DMS153 (cell line): ENCODE results near the gene ALLC.
A peak's percentile ranks its signal among the peaks of the same experiment; 100 is the strongest.

Experiments
- DNase-seq: peaks from one replicate; lab custom pipeline; 2025; lab: John Stamatoyannopoulos, UW

ALLC gene

DNA sequence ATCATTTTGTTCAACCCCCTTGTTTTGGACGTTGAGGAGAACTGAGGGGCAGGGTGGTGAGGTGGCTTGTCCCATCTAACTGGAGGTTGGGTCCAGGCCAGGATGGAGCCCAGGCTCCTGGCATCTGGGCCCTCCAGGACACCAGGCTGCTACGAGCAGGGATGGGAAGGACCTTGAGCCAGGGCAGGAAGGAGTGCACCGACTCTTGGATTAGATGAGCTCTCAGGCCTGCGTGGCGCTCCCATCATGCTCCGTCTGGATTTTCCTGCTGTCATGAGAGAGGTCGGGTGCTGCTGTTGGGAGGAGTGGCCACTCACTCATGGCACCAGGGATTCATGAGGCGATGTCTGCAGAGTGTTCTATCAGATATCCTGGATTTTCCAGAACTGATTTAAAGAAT lies 18.3 kb upstream of the ALLC start:
- no peak for DNase-seq

DNA sequence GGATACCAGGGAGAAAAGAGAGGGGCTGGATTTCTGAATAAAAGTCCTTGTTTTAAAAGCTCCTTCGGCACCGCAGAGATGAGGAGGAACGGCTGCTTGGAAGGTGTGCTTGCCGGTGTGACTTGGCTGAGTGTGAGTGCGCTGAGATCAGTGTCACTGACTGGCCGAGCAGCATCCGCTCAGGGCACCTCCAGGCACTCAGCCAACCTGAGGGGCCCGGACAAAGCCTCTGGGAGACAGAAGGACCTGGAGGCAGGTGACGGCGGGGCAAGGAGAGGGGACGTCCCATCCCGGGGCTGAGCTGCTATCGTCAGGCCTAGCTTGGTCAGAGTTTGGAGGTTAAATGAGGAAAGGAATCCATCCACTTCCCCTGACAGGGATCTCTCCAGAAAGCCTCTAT lies 16.8 kb upstream of the ALLC start:
- no peak for DNase-seq

DNA sequence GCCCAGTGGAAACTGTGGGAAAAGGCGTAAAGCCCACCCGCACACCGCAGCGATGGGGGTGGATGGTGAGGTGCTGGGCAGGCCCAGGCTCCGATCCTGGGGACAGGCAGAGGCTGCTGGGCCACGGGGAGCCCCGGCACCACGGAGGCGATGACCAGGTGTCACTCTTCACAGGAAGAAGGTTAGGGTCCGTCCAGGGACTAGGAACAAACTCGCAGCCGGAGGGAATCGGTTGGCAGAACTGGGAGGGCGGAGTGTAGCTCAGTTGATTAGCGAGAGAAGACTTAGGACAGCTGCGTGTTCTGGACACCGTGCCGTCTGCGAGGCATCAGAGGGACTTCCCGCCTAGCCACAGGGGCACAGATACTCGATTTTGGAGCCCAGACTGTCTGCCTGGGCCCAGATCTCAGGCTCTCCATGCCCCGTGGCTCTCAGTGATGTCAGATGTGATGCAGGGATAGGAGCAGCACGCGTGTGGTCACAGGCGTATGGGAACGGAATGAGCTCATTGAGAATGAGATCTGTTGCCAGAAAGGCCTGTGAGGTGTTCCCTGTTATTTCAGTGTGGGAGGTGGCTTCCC lies 16.1 kb upstream of the ALLC start:
- no peak for DNase-seq

DNA sequence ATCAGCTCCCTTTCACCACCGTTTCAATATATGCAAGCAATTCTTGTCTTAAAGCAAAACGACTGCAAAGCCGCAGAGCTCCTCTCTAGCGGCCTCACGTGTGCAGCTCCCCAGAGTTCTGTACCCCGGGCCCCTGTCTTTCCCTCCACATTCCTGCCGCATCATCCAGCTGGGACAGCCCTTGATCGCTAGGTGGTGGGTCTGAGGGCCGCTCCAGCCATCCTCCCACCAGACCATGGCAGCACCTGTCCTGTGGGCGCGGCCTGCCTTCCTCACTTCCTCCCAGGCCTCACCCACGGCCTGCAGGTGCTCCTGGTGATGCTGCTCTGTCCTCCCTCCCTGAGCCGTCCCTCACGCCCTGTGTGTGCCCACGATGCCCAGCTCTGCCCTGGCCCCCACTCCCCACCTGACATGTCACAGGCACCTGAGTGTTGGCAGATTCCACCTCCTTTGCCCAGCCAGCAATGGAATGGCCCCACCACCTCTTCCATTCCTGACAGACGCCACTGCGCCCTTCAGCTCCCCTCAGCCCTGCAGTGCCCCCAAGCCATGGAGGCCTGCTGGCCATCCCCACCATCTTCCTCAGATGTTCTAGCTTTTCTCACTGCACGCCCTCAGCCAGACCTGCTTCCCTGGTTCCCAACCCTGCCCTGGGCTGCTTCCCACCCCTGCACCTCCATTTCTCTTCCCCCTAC lies 15.3 kb upstream of the ALLC start:
- DNase-seq = no peak

DNA sequence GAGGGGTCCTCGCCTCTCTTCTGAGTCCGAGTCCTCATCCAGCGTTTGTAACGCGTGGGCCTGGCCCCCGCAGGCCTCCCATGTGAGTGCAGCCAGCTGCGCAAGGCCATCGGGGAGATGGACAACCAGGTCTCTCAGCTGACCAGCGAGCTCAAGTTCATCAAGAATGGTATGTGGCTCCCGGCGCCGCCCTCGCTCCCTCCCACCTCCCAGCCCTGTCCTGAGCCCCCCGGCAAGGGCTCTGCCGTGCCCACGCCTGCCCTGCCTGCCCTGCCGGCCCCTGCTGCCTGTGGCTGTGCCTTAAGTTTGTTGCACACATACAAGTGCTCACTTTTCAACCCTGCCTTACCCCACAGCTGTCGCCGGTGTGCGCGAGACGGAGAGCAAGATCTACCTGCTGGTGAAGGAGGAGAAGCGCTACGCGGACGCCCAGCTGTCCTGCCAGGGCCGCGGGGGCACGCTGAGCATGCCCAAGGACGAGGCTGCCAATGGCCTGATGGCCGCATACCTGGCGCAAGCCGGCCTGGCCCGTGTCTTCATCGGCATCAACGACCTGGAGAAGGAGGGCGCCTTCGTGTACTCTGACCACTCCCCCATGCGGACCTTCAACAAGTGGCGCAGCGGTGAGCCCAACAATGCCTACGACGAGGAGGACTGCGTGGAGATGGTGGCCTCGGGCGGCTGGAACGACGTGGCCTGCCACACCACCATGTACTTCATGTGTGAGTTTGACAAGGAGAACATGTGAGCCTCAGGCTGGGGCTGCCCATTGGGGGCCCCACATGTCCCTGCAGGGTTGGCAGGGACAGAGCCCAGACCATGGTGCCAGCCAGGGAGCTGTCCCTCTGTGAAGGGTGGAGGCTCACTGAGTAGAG lies 14.4 kb upstream of the ALLC start:
- no peak for DNase-seq

DNA sequence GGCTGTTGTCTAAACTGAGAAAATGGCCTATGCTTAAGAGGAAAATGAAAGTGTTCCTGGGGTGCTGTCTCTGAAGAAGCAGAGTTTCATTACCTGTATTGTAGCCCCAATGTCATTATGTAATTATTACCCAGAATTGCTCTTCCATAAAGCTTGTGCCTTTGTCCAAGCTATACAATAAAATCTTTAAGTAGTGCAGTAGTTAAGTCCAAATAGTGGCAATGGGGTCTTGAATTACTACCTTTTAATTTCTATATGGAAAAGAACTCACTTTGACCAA lies 13.8 kb upstream of the ALLC start:
- no peak for DNase-seq

DNA sequence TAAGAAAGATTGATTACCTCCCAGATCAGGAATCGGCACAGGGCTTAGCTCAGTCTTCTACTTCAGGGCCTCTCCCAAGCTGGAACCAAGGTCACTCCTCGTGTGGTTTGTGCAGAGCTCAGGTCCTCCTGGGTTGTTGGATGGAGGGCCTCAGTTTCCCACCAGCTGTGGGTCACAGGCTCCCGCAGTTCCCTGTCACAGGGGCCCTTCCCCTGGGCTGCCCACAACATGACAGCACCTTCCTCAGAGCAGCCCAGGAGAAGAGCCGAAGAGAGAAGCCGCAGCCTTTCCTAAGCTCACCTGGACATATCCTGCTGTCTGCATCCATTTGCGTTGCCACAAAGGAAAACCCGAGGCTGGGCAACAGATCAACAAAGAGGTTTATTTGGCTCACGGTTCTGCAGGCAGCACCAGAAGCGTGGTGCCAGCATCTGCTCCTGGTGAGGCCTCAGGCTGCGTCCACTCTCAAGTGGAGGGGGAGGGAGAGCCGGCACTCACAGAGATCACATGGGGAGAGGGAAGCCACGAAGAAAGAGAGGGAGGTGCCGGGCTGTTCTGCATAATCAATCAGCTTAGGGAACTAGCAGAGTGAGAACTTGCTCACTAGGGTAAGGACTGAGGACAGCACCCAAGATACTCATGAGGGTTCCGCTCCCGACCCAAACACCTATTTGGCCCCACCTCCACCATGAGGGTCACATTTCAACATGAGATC lies 13.0 kb upstream of the ALLC start:
- no peak for DNase-seq

DNA sequence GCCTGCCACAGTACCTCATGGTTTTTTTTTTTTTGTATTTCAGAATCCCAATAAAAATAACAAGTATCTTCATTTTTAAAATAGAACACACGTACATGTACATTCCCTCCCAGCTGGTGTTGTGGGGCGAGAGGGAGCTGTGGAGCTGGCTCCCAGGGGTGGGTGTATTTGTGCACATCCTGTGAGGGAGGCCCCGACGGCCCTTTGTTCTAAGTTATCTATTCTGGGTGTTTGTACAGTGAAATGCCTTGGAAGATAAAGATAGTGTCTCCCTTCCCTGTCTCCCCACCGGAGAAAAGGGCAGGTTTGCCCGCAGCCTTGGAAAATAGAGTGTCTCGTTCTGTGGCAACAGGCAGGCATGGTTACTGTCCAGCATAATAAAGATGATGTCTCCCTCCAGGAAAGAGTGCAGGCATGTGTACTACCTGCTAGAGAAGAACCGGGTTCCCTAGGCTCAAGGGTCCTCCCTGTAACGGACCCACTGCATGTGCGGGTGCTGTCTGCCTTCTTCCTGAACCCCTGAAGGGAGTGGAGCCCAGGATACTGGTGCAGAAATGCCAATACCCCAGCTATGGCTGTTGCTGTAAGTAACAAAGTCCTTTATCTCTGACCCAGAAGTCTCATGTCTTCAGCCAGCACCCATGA lies 12.1 kb upstream of the ALLC start:
- no peak for DNase-seq

DNA sequence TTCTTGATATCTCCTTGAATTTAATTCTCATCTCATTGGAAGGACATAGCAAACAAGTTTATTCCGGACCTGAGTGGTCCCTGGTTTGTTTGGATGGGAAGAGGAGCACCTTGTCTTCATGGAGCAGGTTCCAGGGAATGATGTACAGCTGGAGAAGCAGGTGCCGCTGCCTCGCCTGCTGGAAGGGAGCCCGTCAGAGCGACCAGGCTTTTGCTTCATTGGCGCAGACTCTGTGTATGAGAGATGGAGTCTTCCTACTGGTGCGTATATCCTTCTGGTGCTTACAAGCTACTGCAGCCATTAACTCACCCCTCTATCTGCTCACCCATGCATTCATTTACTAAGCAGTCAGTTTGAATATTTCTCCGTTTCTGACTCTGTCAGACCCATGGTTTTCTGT lies 11.6 kb upstream of the ALLC start:
- DNase-seq = no peak

DNA sequence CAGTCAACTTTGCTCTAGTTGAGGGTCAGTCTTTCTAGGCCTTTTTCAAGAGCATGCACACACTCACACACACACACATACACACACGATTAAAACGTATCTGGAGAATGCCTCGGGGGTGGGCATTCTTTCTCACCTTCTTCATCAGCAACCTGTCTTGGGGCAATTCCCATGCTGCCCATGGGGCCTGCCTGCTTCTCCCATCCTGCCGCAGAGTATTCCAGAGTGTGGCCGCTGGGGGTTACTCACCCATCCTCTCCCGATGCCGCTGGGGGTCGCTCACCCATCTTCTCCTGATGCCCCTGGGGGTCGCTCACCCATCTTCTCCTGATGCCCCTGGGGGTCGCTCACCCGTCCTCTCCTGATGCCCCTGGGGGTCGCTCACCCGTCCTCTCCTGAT lies 10.8 kb upstream of the ALLC start:
- no peak for DNase-seq

DNA sequence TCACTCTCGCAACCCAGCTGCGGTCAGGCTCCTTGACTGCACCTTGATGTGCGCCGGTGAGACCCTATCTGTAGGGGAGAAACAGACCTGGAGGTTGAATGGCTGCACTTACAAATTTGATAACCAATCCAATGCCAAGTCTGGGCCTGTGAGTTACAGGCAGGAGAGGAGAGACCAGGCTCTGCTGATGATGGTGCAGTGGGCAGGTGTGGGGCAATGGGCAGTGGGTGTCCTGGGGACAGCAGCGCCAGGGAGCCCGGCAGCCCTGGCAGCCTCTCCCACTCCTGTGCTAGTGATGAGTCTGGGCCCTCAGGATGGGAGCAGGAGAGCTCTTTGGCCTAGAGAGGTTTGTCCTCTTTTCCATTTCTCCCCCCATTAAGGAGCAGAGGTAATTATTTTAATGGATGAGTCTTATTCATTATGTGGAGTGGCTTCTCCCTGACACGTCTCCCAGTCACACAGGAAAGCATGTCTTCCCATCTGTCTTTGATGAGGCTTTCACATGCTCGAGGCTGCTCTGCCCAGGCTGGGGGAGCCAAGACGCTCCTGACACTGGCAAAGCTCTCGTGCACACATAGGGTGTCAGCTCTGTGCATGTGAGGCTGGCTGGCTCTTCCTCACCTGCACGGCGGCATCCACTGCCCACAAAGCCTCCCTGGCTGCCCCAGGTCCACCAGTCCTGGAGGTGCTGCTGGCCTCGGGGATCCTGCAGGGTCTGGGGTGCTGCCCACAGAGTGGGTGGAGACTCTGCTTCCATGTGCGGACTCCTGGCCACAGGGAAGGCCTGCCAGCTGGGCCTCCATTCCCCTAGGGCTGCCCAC lies 10.0 kb upstream of the ALLC start:
- no peak for DNase-seq

DNA sequence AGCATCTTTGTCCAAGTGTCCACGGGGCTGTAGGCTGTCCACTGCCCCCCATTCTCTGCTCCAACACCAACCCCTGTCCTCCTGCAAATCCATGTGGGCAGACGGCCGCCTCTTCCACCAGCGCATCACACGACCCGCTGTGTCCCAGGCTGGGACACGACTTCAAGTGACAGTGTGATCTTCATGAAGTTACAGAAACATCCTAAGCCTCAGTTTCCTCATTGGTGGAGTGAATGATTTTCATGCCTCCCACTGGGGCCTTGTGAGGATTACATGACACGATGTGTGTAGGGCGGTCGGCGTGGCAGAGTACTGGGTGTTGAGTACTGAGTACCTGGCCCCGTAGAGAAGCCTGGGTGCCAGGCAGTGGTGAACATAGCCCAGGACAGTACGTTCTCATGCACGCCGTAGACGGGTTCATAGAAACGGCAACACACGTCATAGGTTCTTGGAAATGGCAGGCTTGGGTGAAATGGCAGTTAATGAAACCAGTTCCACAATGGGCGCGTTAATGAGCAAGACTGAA lies 9.3 kb upstream of the ALLC start:
- DNase-seq = no peak

DNA sequence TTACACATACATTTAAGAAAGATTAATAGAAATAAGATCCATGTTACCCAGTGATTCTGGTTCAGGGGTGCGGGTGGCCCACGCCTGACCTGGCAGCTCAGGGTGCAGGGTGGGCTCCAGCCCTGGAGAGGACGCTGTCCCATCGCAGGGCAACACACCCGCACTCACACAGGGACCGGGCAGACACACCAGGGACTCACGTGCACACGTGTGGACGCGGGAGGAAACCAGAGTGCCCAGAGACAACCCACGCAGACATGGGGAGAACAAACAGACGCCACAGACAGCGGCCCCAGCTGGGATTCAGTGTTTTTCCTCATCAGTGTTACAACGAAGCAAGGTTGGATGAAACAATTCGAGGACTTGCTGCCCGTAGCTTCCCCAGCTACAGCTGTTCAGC lies 8.4 kb upstream of the ALLC start:
- DNase-seq = no peak

DNA sequence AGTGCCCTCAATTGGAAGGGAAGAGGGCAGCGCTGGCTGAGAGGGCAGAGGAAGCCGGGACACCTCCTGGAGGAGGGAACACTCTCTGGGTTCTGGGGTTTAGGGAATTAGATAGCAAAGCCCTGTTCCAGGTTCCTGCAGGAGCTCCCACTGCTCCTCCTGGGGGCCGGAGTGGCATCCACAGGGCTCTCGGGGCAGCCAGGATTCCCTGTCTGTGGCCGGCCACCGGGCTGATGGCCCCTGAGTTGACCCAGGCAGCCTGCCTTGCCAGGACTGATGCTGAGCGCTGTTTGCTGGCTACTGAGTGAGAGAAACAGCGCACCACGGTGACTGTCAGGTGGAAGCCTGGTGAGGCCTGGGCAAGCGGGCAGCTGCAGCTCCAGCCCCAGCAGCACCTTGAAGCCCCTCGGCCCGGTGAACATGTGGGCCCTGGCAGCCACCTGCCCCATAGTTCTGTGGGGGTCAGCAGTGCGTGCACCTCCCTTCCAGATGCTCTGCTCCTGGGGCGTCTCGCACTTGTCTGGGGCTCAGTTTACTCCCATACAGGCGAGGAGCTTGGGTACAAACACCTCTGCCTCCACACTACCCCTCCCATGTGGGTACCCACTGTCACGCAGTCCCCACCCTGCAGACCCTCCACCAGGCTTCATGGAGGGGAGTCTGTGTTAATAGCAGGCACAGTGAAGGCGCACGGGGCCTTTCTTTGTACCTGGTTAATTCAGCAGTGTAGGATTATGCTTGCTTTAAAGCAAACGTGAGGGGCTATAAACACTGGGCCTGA lies 7.7 kb upstream of the ALLC start:
- DNase-seq = no peak

DNA sequence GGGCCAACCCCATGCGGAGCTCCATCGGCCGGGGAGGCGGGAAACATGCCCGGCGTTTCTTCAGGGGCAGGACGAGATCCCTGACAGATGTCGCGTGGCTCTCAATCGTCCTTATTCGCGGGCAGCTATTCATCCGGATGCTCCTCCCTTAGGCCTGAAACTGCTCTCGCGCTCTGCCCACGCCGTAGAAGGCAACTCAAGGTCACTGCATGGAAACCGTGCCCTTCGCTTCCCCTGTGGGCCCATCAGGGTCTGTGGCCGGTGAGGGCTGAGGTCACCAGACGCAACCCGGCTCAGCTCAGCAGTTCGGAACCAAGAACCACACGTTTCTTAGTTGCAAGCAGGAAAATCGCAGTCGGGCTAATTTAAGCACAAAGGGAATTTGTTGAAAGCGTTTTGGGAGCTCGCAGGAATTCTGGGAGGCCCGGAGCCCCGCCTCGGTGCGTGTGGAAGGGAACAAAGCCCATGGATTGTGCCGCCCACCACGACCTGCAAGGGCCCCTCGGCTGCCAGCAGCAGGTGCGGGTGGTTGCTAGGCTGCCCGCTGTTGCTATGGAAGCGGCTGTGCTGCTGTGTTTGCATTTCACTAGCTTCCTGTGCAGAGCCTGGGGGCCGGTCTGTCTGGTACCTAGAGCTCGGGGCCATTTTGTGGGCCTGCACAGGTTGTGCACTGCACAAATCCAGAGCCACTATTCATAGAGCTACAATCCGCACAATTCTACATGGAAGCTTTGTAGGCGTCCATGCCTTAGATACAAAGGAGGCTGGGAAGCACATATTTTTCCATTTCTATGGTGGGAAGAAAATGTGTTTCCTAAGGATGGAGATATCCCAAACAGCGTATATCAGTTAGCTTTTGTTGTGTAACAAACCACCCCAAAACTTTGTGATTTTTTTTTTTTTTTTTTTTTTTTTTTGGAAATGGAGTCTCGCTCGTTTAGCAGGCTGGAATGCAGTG lies 6.0 kb upstream of the ALLC start:
- DNase-seq = peak; percentile 95

DNA sequence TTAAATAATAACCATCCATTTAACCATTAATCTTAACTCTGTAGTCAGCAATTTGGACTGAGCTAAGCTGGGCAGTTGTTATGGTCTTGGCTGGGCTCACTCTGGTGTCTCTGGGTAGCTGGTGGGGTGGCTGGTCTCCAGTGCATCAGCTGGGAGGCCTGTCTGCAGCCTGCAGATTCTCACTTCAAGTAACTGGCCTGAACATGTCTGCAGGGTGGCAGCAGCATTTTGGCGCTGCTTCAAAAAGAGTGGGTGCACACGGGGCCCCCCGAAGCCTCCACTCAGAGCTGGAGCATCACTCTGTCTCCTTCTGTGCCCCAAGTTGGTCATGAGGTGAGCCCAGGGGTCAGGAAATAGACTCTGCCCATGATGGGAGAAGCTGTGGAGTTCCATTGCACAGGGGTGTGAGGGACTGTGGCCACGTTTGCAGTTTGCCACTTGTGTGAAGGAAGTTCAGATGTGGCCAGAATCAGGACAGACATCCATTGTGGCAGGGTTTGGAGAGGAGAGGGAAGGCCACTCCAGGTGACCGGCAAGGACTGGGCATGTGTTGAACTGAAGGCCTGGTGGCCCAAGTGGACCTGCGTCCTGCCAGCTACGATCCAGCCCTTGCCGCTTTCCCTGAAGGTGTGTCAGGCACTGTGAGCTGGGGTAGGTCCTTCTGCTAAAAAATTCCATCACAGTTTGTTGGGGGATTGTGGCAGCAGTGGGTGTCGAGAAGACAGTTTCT lies 4.9 kb upstream of the ALLC start:
- no peak for DNase-seq

DNA sequence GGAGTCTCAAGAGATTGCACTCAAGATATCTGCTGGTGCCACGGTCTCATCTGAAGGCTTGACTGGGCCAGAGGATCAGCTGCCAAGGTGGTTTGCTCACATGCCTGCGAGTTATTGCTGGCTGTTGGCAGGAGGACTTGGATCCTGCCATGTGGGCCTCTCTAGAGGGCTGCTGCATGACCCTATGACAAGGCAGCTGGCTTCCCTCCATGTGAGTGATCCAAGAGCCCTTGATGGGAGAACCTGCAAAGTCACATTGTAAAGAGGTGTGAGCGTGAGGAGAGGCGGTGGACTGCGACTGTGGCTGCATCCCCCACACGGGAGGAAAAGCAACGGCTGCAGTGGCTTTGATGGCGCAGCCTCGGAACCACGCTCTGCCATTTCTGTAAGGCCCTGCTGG lies 4.0 kb upstream of the ALLC start:
- DNase-seq = no peak

DNA sequence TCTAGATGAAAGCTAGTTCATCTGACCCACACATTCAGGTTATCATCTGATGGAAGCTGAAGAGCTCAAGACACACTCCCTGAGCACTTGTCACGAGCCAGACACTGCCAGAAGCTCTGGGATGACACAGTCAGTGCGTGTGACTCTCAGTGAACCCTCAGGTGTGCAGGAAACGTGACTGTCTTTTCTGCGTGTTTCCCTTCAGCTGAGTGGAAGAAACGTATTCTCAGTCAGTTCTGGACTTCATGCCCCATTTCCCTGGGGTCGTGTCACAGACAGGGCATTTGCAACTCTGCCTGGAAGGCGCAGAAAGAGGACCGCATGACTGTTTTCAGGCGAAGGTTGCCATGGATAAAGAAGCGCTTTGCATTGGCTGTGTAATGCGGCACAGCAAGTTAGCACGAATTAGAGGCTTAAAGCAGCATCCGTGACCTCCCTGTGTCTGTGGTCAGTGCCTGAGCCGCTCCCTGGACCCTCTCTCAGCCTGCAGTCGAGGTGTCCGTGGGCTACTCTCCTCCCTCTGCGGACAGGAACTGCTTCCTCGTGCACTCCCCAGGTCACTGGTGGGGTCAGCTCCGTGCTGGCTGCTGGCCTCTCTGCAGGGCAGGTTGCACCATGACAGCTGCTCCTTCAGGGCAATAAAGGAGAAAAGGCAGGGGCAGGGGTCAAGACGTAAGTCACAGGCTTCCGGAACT lies 3.3 kb upstream of the ALLC start:
- DNase-seq = no peak
